ENCODE results near the gene SDK2.

- TF ChIP-seq CTCF (conservative IDR thresholded peaks at IDR 0.05; ENCODE audit: low read depth in 2 of 2) (no peak), ZNF114 (CRISPR knock-in tag; IDR thresholded peaks at IDR 0.05) (no peak), EZH2phosphoT487 (IDR thresholded peaks at IDR 0.05; ENCODE audit: unreplicated experiment) (no peak), POLR2AphosphoS5 (IDR thresholded peaks at IDR 0.05; ENCODE audit: low read depth) (no peak), REST (IDR thresholded peaks at IDR 0.05; ENCODE audit: unreplicated experiment) (no peak), CREB1 (CRISPR knock-in tag; IDR thresholded peaks at IDR 0.05; ENCODE audit: low read depth) (no peak), NANOG (IDR thresholded peaks at IDR 0.05; ENCODE audit: borderline replicate concordance) (no peak), JUNB (IDR thresholded peaks at IDR 0.05; ENCODE audit: unreplicated experiment) (no peak), EZH2 (IDR thresholded peaks at IDR 0.05; ENCODE audit: low read depth, unreplicated experiment) (no peak), ZNF331 (CRISPR knock-in tag; IDR thresholded peaks at IDR 0.05; ENCODE audit: low read depth) (no peak), ZNF462 (CRISPR knock-in tag; IDR thresholded peaks at IDR 0.05) (no peak), ETS1 (IDR thresholded peaks at IDR 0.05) (no peak), STAT1 (IDR thresholded peaks at IDR 0.05; ENCODE audit: unreplicated experiment) (no peak)
These were observed 222.1 kb downstream of the SDK2 start for GRCh38 chr17:73422121-73422520.
